ENCODE results near the gene GSTO1.

The GSTO1 gene

DNA sequence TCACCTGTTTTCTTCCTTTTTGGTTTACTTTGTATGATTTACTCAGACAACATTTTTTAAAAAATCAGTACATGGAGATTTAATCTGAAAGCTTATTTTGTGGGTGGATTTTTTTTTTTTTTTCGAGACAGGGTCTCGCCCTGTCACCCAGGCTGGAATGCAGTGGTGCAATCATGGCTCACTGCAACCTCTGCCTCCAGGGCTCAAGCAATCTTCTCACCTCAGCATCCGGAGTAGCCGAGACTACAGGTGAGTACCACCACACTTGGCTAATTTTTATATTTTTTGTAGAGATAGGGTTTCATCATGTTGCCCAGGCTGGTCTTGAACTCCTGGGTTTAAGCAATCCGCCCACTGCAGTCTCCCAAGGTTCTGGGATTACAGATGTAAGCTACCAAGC, 2.5 kb downstream of the GSTO1 start:
- H3K36me3 Mint-ChIP-seq (ENCODE audit: low read depth): peaks cover 67% of the 10 kb centered on the region
- H3K27me3 Mint-ChIP-seq: peaks cover 3% of the 10 kb centered on the region
- H3K27ac Mint-ChIP-seq: peak overlapping the region; percentile 77

DNA sequence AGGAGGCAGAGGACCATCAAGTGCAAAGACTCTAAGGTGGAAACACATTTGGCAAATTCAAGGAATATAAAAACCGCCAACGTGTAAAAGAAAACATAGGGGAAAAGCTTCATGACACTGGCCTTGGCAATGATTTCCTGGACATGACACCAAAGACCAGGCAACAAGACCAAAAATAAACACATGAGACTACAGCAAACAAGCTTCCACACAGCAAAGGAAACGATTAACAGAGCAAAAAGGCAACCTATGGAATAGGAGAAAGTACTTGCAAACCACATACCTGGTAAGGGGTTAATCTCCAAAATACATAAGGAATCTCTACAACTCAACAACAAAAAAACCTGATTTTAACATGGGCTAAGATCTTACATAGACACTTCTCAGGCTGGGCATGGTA, 3.5 kb downstream of the GSTO1 start:
- Mint-ChIP-seq H3K4me1 (ENCODE audit: low read depth) (peaks cover 90% of the 10 kb centered on the region), H3K9me3 (no peaks in the 10 kb centered on the region), H3K36me3 (ENCODE audit: low read depth) (peaks cover 74% of the 10 kb centered on the region), H3K4me3 (no peak overlapping the region), H3K27ac (no peak overlapping the region), H3K27me3 (peaks cover under 1% of the 10 kb centered on the region)

More for the DNA sequence above, 2.5 kb downstream of the GSTO1 start:
- H3K4me1 Mint-ChIP-seq (ENCODE audit: low read depth): peaks cover 84% of the 10 kb centered on the region
- no peaks in the 10 kb centered on the region for H3K9me3 Mint-ChIP-seq
- H3K4me3 Mint-ChIP-seq: peak overlapping the region; percentile 95

DNA sequence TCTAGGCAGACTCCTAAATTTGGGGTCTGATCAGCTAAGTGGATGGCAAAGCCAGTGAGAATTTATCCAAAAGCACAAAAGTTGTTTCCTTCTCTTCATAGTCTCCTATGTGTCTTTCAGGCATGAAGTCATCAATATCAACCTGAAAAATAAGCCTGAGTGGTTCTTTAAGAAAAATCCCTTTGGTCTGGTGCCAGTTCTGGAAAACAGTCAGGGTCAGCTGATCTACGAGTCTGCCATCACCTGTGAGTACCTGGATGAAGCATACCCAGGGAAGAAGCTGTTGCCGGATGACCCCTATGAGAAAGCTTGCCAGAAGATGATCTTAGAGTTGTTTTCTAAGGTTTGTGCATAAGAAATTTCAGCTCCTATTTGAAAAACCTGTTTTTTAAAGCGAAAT, 4.8 kb downstream of the GSTO1 start:
- peak overlapping the region; percentile 51 for H3K27ac Mint-ChIP-seq
- no peaks in the 10 kb centered on the region for H3K9me3 Mint-ChIP-seq
- H3K36me3 Mint-ChIP-seq (ENCODE audit: low read depth): peaks cover 85% of the 10 kb centered on the region
- peak overlapping the region; percentile 74 for H3K4me3 Mint-ChIP-seq
- H3K4me1 Mint-ChIP-seq (ENCODE audit: low read depth): peaks cover 90% of the 10 kb centered on the region
- H3K27me3 Mint-ChIP-seq: no peaks in the 10 kb centered on the region

GRCh38 chr10:104259999-104260774, 5.5 kb downstream of the GSTO1 start:
- Mint-ChIP-seq H3K27ac (peak overlapping the region; percentile 93), H3K4me1 (ENCODE audit: low read depth) (peaks cover 96% of the 10 kb centered on the region), H3K36me3 (ENCODE audit: low read depth) (peaks cover 92% of the 10 kb centered on the region), H3K27me3 (no peaks in the 10 kb centered on the region), H3K9me3 (no peaks in the 10 kb centered on the region), H3K4me3 (peak overlapping the region; percentile 74)

DNA sequence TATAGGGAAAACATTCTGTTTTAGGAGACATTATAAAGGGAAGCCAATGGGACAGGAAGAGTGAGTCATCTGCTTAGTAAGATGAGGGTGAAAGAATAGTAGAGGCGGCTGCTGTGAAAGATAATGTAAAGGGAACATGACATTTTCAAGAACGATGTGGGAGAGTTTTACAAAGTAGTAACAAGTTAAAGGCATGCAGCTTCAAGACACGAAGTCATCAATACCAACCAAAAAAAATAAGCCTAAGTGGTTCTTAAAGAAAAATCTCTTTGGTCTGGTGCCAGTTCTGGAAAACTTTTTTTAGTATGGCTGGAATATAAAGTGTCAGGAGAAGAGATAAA, 6.1 kb downstream of the GSTO1 start:
- no peaks in the 10 kb centered on the region for H3K27me3 Mint-ChIP-seq
- peak overlapping the region; percentile 93 for H3K27ac Mint-ChIP-seq
- H3K9me3 Mint-ChIP-seq: no peaks in the 10 kb centered on the region
- peak overlapping the region; percentile 74 for H3K4me3 Mint-ChIP-seq
- H3K36me3 Mint-ChIP-seq (ENCODE audit: low read depth): peaks cover 94% of the 10 kb centered on the region
- peaks cover 99% of the 10 kb centered on the region for H3K4me1 Mint-ChIP-seq (ENCODE audit: low read depth)

DNA sequence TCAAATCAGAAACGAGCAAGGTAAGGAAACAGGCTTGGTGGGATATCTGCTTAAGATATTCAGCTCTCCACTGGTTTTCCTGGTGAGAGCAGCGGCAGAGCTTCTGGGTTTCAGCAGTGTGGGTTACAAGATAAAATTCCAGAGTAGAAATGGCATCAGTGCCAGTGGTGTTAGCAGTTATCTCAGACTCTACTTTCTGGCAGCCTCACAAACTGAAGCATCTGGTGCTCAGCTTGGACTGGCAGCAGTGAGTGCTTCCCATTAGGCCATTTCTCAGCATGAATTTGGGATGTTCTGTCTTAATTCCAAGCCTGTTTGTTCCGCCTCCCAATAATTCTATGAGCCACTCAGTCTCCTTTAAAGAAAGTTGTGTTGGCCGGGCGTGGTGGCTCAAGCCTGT, 7.4 kb downstream of the GSTO1 start:
- no peaks in the 10 kb centered on the region for H3K27me3 Mint-ChIP-seq
- peaks cover 99% of the 10 kb centered on the region for H3K4me1 Mint-ChIP-seq (ENCODE audit: low read depth)
- H3K27ac Mint-ChIP-seq: peak overlapping the region; percentile 93
- peak overlapping the region; percentile 74 for H3K4me3 Mint-ChIP-seq
- peaks cover 94% of the 10 kb centered on the region for H3K36me3 Mint-ChIP-seq (ENCODE audit: low read depth)
- H3K9me3 Mint-ChIP-seq: no peaks in the 10 kb centered on the region

GRCh38 chr10:104264783-104265182, 10.1 kb downstream of the GSTO1 start:
- Mint-ChIP-seq H3K36me3 (ENCODE audit: low read depth) (peaks cover 87% of the 10 kb centered on the region), H3K4me1 (ENCODE audit: low read depth) (peaks cover 92% of the 10 kb centered on the region), H3K27me3 (no peaks in the 10 kb centered on the region), H3K27ac (no peak overlapping the region), H3K4me3 (no peak overlapping the region), H3K9me3 (no peaks in the 10 kb centered on the region)

DNA sequence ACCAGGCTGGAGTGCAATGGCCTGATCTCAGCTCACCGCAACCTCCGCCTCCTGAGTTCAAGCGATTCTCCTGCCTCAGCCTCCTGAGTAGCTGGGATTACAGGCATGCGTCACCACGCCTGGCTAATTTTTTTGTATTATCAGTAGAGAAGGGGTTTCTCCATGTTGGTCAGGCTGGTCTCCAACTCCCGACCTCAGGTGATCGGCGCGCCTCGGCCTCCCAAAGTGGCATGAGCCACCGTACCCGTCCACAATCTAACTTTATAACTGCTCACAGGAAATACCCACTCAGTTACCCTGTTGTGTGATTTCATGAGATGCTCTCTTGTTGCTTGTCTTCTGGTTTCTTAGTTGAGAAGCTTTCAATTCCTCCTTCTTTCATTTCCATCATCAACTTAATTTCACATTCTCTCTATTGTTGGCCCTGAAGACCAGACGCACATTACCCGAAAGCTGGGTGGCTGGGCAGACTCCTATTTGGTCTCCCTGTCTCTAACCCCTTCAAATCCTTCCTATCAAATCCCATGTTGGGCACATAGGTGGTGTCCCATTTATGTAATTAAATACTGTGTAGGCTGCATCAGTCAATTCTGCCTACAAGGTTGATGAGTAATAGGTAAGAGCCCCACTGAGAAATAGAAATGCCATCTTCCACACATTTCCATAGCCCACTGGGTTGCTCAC, 13.2 kb downstream of the GSTO1 start:
- no peaks in the 10 kb centered on the region for H3K27me3 Mint-ChIP-seq
- peaks cover 62% of the 10 kb centered on the region for H3K4me1 Mint-ChIP-seq (ENCODE audit: low read depth)
- H3K4me3 Mint-ChIP-seq: peak overlapping the region; percentile 85
- H3K9me3 Mint-ChIP-seq: no peaks in the 10 kb centered on the region
- peak overlapping the region; percentile 93 for H3K27ac Mint-ChIP-seq
- peaks cover 58% of the 10 kb centered on the region for H3K36me3 Mint-ChIP-seq (ENCODE audit: low read depth)

- peak overlapping the region; percentile 85 for H3K4me3 Mint-ChIP-seq
- H3K27ac Mint-ChIP-seq: peak overlapping the region; percentile 93
- no peaks in the 10 kb centered on the region for H3K27me3 Mint-ChIP-seq
- peaks cover 53% of the 10 kb centered on the region for H3K36me3 Mint-ChIP-seq (ENCODE audit: low read depth)
- peaks cover 57% of the 10 kb centered on the region for H3K4me1 Mint-ChIP-seq (ENCODE audit: low read depth)
- no peaks in the 10 kb centered on the region for H3K9me3 Mint-ChIP-seq
Observed at GRCh38 chr10:104268405-104268712, 13.7 kb downstream of the GSTO1 start.

DNA sequence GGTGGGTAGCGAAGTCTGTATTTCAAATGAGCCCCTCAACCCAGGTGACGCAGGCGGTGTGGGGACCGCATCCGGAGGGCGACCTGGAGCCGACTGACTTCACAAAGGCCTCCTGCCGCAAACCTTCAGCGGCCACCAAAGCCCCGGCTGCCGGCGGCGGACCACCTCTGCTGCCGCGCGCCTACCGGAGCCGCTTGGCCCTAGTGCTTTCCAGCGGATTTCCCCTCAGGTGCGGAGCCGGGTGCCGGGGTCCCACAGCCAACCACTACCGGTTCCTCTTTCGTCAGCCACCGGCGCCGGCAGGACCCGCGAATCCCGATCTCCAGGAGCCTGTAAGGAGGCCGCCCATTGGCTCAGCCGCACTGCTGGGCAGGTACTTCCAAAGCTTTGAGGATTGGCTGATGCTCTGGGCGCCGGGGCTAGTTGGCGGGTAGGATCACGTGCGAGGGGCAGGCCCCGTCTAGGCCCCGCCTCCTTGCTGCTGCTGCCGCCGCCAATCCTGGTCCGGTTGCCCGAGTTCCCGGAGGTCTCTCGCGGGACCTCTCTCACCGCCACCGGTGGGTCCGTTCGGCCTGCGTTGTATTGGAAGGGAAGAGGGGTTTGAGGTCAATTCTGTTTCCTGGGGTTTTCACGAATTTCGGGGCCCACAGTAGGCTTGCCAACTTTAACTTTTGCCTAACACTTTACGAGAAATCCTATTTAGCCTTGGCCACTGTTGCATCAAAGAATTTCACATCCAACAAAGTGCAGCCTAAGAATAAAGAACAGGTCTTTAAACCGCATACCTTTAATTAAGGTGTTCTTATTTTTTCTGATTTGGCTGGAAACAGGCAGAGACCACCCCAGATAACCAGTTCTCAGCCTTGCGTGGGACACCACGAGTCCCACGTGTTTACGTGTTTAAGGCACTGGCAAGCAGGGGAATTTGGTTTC, 14.3 kb downstream of the GSTO1 start, which contains the start of gene GSTO2:
Gene GSTO2 (plus strand): TSS at position 472 of the 933 bp plus-strand sequence. CDS start 5,732 bp downstream, outside the sequence.
- Mint-ChIP-seq H3K4me3 (peak within 1 kb of the TSS; percentile 85), H3K36me3 (ENCODE audit: low read depth) (peaks cover 47% of the 10 kb centered on the region), H3K27ac (peak within 1 kb of the TSS; percentile 93), H3K27me3 (no peaks in the 10 kb centered on the region), H3K9me3 (no peaks in the 10 kb centered on the region), H3K4me1 (ENCODE audit: low read depth) (peaks cover 51% of the 10 kb centered on the region)

DNA sequence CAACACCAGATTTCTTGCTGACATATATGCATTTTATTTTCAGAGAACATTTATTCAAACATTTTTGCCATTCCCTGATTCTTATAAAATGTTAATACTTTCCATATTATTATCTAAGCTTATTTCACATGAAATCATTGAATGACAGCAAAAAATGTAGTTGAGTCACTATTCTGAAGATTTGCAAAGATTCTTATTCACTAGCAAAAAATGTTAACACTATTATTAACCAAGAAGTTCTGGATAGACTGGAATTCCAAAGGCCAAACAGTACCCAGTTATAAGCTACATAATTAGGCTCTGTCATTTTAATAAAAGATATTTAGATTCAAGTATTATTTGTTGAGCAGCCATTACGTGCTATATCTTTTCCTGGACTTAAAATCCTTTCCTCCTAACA, 18.6 kb downstream of the GSTO1 start:
- Mint-ChIP-seq H3K36me3 (ENCODE audit: low read depth) (peaks cover 4% of the 10 kb centered on the region), H3K4me1 (ENCODE audit: low read depth) (peaks cover 13% of the 10 kb centered on the region), H3K4me3 (no peak overlapping the region), H3K27me3 (peaks cover 13% of the 10 kb centered on the region), H3K9me3 (no peaks in the 10 kb centered on the region), H3K27ac (no peak overlapping the region)

DNA sequence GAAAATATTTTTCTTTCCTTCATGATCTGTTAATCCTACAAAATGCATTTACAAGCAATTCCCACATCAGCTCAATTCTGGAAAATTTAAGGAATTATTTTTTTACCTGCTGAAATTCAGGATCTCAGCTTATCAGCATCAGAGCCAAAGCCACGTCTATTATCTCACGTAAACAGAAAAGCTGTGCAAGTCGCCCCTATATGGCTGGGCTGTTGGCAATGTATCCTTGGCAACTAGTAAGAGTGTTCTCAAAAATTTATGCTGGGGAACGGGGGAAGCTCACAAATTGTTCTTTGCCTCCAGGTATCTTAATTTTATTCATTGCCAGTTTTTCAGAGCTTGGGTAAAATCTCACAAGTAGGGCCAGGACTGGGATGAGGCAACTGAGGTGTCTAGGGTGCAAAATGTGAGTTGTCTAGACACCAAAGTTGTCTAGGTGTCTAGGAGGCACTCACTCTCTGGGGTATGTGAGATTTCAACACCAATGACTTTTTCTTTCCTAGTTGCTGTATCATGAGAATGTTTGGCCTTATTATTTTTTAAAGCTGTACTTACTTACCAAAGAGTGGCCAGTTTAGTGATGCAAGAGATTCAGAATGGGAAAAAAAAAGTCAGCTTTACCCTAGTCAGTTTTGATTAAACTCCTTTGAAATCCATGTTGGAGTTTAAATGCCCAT, 19.3 kb downstream of the GSTO1 start:
- no peaks in the 10 kb centered on the region for H3K36me3 Mint-ChIP-seq (ENCODE audit: low read depth)
- H3K27me3 Mint-ChIP-seq: peaks cover 13% of the 10 kb centered on the region
- no peaks in the 10 kb centered on the region for H3K9me3 Mint-ChIP-seq
- peak overlapping the region; percentile 53 for H3K4me3 Mint-ChIP-seq
- no peak overlapping the region for H3K27ac Mint-ChIP-seq
- peaks cover 10% of the 10 kb centered on the region for H3K4me1 Mint-ChIP-seq (ENCODE audit: low read depth)

DNA sequence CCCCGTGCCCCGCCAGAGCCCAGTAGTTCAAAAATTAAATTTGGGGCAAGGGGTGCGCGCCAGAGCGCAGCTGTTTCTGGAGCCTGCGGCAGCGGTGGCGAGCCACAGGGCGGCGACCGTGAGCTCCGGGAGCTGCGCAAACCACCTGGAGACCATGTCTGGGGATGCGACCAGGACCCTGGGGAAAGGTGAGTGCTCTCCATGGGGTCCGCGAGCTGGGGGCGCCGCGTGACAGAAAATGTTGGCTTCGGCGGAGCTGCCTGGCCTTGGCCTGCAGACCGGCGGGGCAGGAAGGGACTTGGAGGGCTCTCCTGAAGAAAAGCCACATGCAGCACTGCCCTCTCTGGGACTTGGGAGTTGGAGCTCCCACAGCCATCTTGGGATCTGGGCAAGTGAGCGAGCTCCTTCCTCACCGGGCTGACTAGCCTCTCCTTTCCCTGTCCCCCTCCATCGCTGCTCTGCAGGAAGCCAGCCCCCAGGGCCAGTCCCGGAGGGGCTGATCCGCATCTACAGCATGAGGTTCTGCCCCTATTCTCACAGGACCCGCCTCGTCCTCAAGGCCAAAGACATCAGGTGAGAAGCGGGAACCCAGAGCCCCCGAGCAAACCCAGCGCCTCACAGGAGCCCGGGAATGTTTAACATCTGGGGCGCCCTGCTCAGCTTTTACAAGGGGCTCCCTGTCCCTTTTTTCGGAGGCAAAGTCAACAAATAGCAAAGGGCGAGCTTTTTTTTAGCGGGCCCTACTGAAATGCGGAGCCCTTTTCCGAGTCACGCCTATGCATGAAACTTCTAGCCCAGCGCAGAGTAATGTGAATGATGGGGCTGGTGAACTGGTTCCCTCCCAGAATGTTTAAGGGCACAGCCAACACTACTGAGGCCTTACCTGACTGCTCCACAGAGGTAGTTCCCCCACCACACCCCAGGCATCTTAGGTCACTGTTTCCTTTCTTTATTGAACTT, 20.4 kb downstream of the GSTO1 start:
- Mint-ChIP-seq H3K4me3 (peak overlapping the region; percentile 53), H3K9me3 (no peaks in the 10 kb centered on the region), H3K36me3 (ENCODE audit: low read depth) (no peaks in the 10 kb centered on the region), H3K27me3 (peaks cover 13% of the 10 kb centered on the region), H3K4me1 (ENCODE audit: low read depth) (peaks cover 5% of the 10 kb centered on the region), H3K27ac (no peak overlapping the region)
